ENCODE measurements around the gene TSC22D2.

- TF ChIP-seq CTCF (conservative IDR thresholded peaks at IDR 0.05; ENCODE audit: low read depth, low read length) (no peak), POLR2A (IDR thresholded peaks at IDR 0.05; ENCODE audit: low read depth, low read length) (no peak), CEBPB (IDR thresholded peaks at IDR 0.05; ENCODE audit: low read depth, low read length) (no peak), SMC3 (IDR thresholded peaks at IDR 0.05; ENCODE audit: low read depth, low read length) (no peak), FOS (IDR thresholded peaks at IDR 0.05; ENCODE audit: low read depth, low read length) (no peak), MXI1 (IDR thresholded peaks at IDR 0.05; ENCODE audit: borderline replicate concordance, low read depth, low read length) (no peak), MAZ (IDR thresholded peaks at IDR 0.05; ENCODE audit: borderline replicate concordance, low read depth, low read length) (no peak), USF2 (IDR thresholded peaks at IDR 0.05; ENCODE audit: low read depth, low read length) (no peak), BHLHE40 (IDR thresholded peaks at IDR 0.05; ENCODE audit: low read depth, low read length) (no peak), MAFK (IDR thresholded peaks at IDR 0.05; ENCODE audit: low read depth, low read length) (no peak), RAD21 (IDR thresholded peaks at IDR 0.05; ENCODE audit: low read length) (no peak)
Measured at GRCh38 chr3:150396956-150397550, 11.0 kb upstream of the TSC22D2 start.
